ENCODE measurements around the gene PRR7. TPM values are rescaled to one million over a fixed set of nuclear protein-coding genes. Genes with fewer than 3 reads are reported as not detected.
A peak's percentile ranks its signal among the peaks of the same experiment; 100 is the strongest.

PRR7 gene
- total RNA-seq, 1 donor from 2014 or later: 12.1 TPM

GRCh38 chr5:177495243-177496060 lies 48.8 kb downstream of the PRR7 start:
- H3K27ac Mint-ChIP-seq: no peak overlapping the region
- no peak for DNase-seq (ENCODE audit: low spot score)
- peaks cover 18% of the 10 kb centered on the region for H3K27me3 Mint-ChIP-seq (ENCODE audit: low read depth)
- H3K4me1 Mint-ChIP-seq (ENCODE audit: low read depth): peaks cover 23% of the 10 kb centered on the region
- intact Hi-C loops (cut with micrococcal nuclease): loop anchor here (2.0 to 5.0 kb wide), 3 partner anchors 69 to 383 kb away; partner anchors contain the start of gene GRK6
- H3K36me3 Mint-ChIP-seq (ENCODE audit: low read depth): peaks cover 23% of the 10 kb centered on the region
- peak overlapping the region; percentile 78 for H3K4me3 Mint-ChIP-seq (ENCODE audit: low read depth)
- no peaks in the 10 kb centered on the region for H3K9me3 Mint-ChIP-seq

- H3K27ac Mint-ChIP-seq: peak overlapping the region; percentile 60
- no peaks in the 10 kb centered on the region for H3K9me3 Mint-ChIP-seq
- peaks cover 18% of the 10 kb centered on the region for H3K27me3 Mint-ChIP-seq (ENCODE audit: low read depth)
- H3K36me3 Mint-ChIP-seq (ENCODE audit: low read depth): peaks cover 17% of the 10 kb centered on the region
- H3K4me1 Mint-ChIP-seq (ENCODE audit: low read depth): peaks cover 23% of the 10 kb centered on the region
- DNase-seq (ENCODE audit: low spot score): no peak
- H3K4me3 Mint-ChIP-seq (ENCODE audit: low read depth): peak overlapping the region; percentile 78
- intact Hi-C loops (cut with micrococcal nuclease): loop anchor here (2.0 to 5.0 kb wide), 3 partner anchors 69 to 384 kb away; partner anchors contain the start of gene GRK6
Observed at GRCh38 chr5:177496070-177496726, 49.6 kb downstream of the PRR7 start.

GRCh38 chr5:177496727-177497291 lies 50.2 kb downstream of the PRR7 start:
- intact Hi-C loops (cut with micrococcal nuclease): loop anchor here (1.0 to 5.0 kb wide), 7 partner anchors 19 to 385 kb away; partner anchors contain the start of genes DDX41 and GRK6
- H3K27ac Mint-ChIP-seq: no peak overlapping the region
- no peak for DNase-seq (ENCODE audit: low spot score)

GRCh38 chr5:177497292-177498012 lies 50.8 kb downstream of the PRR7 start, which contains the start of gene PDLIM7:
TSS of gene PDLIM7 (minus strand) at chr5:177497604. CDS start at chr5:177496512, 1,092 bp downstream.
- peak; percentile 93 for DNase-seq (ENCODE audit: low spot score)
- Mint-ChIP-seq H3K4me3 (ENCODE audit: low read depth) (peak within 1 kb of the TSS; percentile 86), H3K36me3 (ENCODE audit: low read depth) (peaks cover 9% of the 10 kb centered on the region), H3K27ac (peak within 1 kb of the TSS; percentile 62), H3K9me3 (no peaks in the 10 kb centered on the region), H3K27me3 (ENCODE audit: low read depth) (peaks cover 18% of the 10 kb centered on the region), H3K4me1 (ENCODE audit: low read depth) (peaks cover 23% of the 10 kb centered on the region)
- intact Hi-C loops (cut with micrococcal nuclease): loop anchor here (1.0 to 5.0 kb wide), 7 partner anchors 19 to 385 kb away; partner anchors contain the start of genes DDX41 and GRK6

More at GRCh38 chr5:177496727-177497291, 50.2 kb downstream of the PRR7 start:
- peak overlapping the region; percentile 78 for H3K4me3 Mint-ChIP-seq (ENCODE audit: low read depth)
- peaks cover 23% of the 10 kb centered on the region for H3K4me1 Mint-ChIP-seq (ENCODE audit: low read depth)
- H3K27me3 Mint-ChIP-seq (ENCODE audit: low read depth): peaks cover 18% of the 10 kb centered on the region
- H3K9me3 Mint-ChIP-seq: no peaks in the 10 kb centered on the region
- H3K36me3 Mint-ChIP-seq (ENCODE audit: low read depth): peaks cover 14% of the 10 kb centered on the region

GRCh38 chr5:177498013-177498787 lies 51.6 kb downstream of the PRR7 start:
- H3K27ac Mint-ChIP-seq: peak overlapping the region; percentile 62
- H3K4me3 Mint-ChIP-seq (ENCODE audit: low read depth): peak overlapping the region; percentile 86
- DNase-seq (ENCODE audit: low spot score): no peak
- H3K36me3 Mint-ChIP-seq (ENCODE audit: low read depth): peaks cover 2% of the 10 kb centered on the region
- H3K9me3 Mint-ChIP-seq: no peaks in the 10 kb centered on the region
- peaks cover 22% of the 10 kb centered on the region for H3K4me1 Mint-ChIP-seq (ENCODE audit: low read depth)
- intact Hi-C loops (cut with micrococcal nuclease): loop anchor here (5.0 kb wide), 1 partner anchor 386 kb away; no protein-coding TSS in a partner anchor
- peaks cover 18% of the 10 kb centered on the region for H3K27me3 Mint-ChIP-seq (ENCODE audit: low read depth)

- Mint-ChIP-seq H3K4me3 (ENCODE audit: low read depth) (peak overlapping the region; percentile 34), H3K4me1 (ENCODE audit: low read depth) (peaks cover 14% of the 10 kb centered on the region), H3K9me3 (no peaks in the 10 kb centered on the region), H3K27ac (no peak overlapping the region), H3K27me3 (ENCODE audit: low read depth) (peaks cover 18% of the 10 kb centered on the region), H3K36me3 (ENCODE audit: low read depth) (no peaks in the 10 kb centered on the region)
- DNase-seq (ENCODE audit: low spot score): no peak
- intact Hi-C loops (cut with micrococcal nuclease): loop anchor here (2.0 to 5.0 kb wide), 2 partner anchors 191 to 388 kb away; no protein-coding TSS in a partner anchor
Observed at GRCh38 chr5:177499842-177500241, 53.2 kb downstream of the PRR7 start.

- DNase-seq (ENCODE audit: low spot score): peak; percentile 71
- H3K4me3 Mint-ChIP-seq (ENCODE audit: low read depth): no peak overlapping the region
- no peaks in the 10 kb centered on the region for H3K36me3 Mint-ChIP-seq (ENCODE audit: low read depth)
- intact Hi-C loops (cut with micrococcal nuclease): loop anchor here (1.0 to 2.0 kb wide), 2 partner anchors 111 to 192 kb away; no protein-coding TSS in a partner anchor
- H3K27ac Mint-ChIP-seq: no peak overlapping the region
- peaks cover 10% of the 10 kb centered on the region for H3K4me1 Mint-ChIP-seq (ENCODE audit: low read depth)
- H3K27me3 Mint-ChIP-seq (ENCODE audit: low read depth): peaks cover 18% of the 10 kb centered on the region
- H3K9me3 Mint-ChIP-seq: no peaks in the 10 kb centered on the region
Observed at GRCh38 chr5:177500685-177501522, 54.3 kb downstream of the PRR7 start.

- Mint-ChIP-seq H3K9me3 (no peaks in the 10 kb centered on the region), H3K4me3 (ENCODE audit: low read depth) (no peak overlapping the region), H3K27me3 (ENCODE audit: low read depth) (peaks cover 18% of the 10 kb centered on the region), H3K36me3 (ENCODE audit: low read depth) (no peaks in the 10 kb centered on the region), H3K27ac (no peak overlapping the region), H3K4me1 (ENCODE audit: low read depth) (peaks cover 6% of the 10 kb centered on the region)
- intact Hi-C loops (cut with micrococcal nuclease): loop anchor here (1.0 to 2.0 kb wide), 2 partner anchors 112 to 193 kb away; no protein-coding TSS in a partner anchor
- DNase-seq (ENCODE audit: low spot score): no peak
Observed at GRCh38 chr5:177501874-177502678, 55.5 kb downstream of the PRR7 start.

- intact Hi-C loops (cut with micrococcal nuclease): no loop called here
- no peak for DNase-seq (ENCODE audit: low spot score)
- peaks cover 15% of the 10 kb centered on the region for H3K27me3 Mint-ChIP-seq (ENCODE audit: low read depth)
- H3K36me3 Mint-ChIP-seq (ENCODE audit: low read depth): no peaks in the 10 kb centered on the region
- no peak overlapping the region for H3K27ac Mint-ChIP-seq
- H3K4me1 Mint-ChIP-seq (ENCODE audit: low read depth): peaks cover 6% of the 10 kb centered on the region
- no peak overlapping the region for H3K4me3 Mint-ChIP-seq (ENCODE audit: low read depth)
- no peaks in the 10 kb centered on the region for H3K9me3 Mint-ChIP-seq
Observed at GRCh38 chr5:177502886-177503285, 56.3 kb downstream of the PRR7 start.

GRCh38 chr5:177503351-177504085 lies 56.9 kb downstream of the PRR7 start:
- peaks cover 11% of the 10 kb centered on the region for H3K27me3 Mint-ChIP-seq (ENCODE audit: low read depth)
- H3K4me3 Mint-ChIP-seq (ENCODE audit: low read depth): no peak overlapping the region
- H3K4me1 Mint-ChIP-seq (ENCODE audit: low read depth): peaks cover 3% of the 10 kb centered on the region
- H3K36me3 Mint-ChIP-seq (ENCODE audit: low read depth): no peaks in the 10 kb centered on the region
- intact Hi-C loops (cut with micrococcal nuclease): no loop called here
- H3K9me3 Mint-ChIP-seq: no peaks in the 10 kb centered on the region
- no peak for DNase-seq (ENCODE audit: low spot score)
- no peak overlapping the region for H3K27ac Mint-ChIP-seq
